H7 (cell line): Measurements from ENCODE around the gene RYR1. TPM values are rescaled to one million over a fixed set of nuclear protein-coding genes. Genes with fewer than 3 reads are reported as not detected.

Experiments
- DNase-seq: peaks from one replicate; pipeline ENCODE4 v3.0.0; 2012
- H3K27me3 ChIP-seq: 2 replicates; pipeline ENCODE4 v1.6.0; 2011; ENCODE audit warnings: mild to moderate bottlenecking, low read length; ENCODE audit not compliant: control insufficient read depth, insufficient read depth
- H3K36me3 ChIP-seq: replicated peaks from 2 replicates; pipeline ENCODE4 v1.5.1; 2011; ENCODE audit warnings: low read length; ENCODE audit not compliant: control insufficient read depth, insufficient read depth
- H3K4me3 ChIP-seq: 2 replicates; pipeline ENCODE4 v1.5.1; 2011; ENCODE audit warnings: low read depth, mild to moderate bottlenecking, control low read depth, low read length, moderate library complexity; ENCODE audit not compliant: insufficient read depth
- total RNA-seq: library from RNA; depleted of rRNA; stranded (reverse); fragments of >200 nt; shearing (Covaris generic); gene quantifications from 2 replicates; pipeline ENCODE4 v1.2.3, GENCODE V29; 2014

Gene RYR1
- total RNA-seq, 1 experiment from 2014 or later = 17.9 TPM

GRCh38 chr19:38449518-38449917, 16.0 kb downstream of the RYR1 start:
- no peak overlapping the region for H3K4me3 ChIP-seq

DNA sequence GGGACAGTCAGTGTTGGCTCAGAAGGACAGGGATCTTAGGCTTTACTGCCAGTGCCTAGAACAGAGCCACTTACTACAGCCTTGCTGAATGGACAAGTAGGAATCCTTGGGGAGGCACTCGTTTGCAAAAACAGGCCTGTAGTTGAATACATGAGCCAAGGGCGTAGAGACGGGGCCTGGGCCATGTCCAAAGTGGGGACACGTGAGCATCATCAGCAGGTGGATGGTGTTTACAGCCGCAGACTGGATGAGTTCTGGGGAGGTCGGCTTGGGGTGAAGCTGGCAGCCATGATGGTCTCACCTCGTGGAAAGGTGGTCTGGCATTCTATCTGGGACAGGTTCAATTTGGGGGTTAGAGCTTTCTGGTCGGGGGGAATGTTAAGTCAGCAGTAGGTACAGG, 17.5 kb downstream of the RYR1 start:
- Histone ChIP-seq H3K4me3 (no peak overlapping the region), H3K27me3 (peaks cover 1% of the 10 kb centered on the region; the same call in 1 of the 2 replicates), H3K36me3 (peaks cover 24% of the 10 kb centered on the region)
- DNase-seq = peak; percentile 28

More at GRCh38 chr19:38449518-38449917, 16.0 kb downstream of the RYR1 start:
- Histone ChIP-seq H3K36me3 (peaks cover 19% of the 10 kb centered on the region), H3K27me3 (peaks cover 1% of the 10 kb centered on the region; the same call in 1 of the 2 replicates)
- no peak for DNase-seq

DNA sequence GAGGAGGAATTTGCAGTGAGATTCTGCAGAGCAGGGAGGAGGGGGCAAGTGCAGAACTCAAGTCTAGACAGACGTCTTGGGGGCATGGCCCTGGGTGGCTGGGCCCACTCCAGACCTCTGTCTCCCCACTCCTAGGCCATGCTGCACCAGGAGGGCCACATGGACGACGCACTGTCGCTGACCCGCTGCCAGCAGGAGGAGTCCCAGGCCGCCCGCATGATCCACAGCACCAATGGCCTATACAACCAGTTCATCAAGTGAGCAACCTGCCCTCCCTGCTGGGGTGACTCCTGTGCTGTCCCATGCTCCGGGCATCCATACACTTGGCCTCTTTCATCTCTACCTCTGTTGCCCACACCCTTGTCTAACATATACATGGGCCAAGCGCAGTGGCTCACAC, 18.1 kb downstream of the RYR1 start:
- peaks cover 1% of the 10 kb centered on the region; the same call in 1 of the 2 replicates for H3K27me3 ChIP-seq
- no peak overlapping the region for H3K4me3 ChIP-seq
- DNase-seq = peak; percentile 56
- H3K36me3 ChIP-seq = peaks cover 20% of the 10 kb centered on the region

DNA sequence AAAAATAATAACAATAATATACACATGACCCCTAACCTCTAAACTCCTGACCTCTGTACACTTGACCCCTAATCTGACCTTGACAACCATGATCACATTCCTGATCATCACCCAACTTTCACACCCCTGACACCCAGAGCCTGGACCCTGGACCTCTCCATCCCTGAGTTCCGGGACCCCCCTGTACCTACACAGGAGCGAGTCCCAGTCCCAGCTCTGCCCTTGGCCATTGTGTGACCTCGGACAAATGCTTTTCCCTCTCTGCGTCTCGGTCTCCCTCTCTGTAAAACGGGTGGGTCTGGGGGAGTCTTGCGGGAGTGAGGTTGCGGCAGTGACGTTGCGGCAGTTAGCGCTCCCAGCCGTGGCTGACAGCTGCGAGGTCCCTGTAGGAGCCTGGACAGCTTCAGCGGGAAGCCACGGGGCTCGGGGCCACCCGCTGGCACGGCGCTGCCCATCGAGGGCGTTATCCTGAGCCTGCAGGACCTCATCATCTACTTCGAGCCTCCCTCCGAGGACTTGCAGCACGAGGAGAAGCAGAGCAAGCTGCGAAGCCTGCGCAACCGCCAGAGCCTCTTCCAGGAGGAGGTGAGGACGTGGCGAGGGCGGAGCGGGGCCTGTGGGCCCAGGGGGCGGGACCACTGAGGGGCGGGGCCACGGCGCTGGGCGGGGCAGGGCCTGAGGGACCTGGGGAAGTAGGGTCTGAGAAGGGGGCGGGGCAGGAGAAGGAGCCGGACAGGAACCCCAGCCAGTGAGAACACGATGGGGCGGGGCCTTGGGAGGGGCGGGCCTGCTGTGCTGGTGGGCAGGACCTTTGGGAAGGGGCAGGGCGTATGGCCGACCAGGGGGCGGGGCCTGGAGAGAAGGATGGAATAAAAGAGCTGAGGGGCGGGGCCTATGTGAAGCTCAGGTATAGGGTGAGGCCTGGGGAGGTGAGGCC, 19.2 kb downstream of the RYR1 start:
- Histone ChIP-seq H3K27me3 (peaks cover 1% of the 10 kb centered on the region; the same call in 1 of the 2 replicates), H3K4me3 (peak overlapping the region; percentile 2; the same call in 1 of the 2 replicates), H3K36me3 (peaks cover 27% of the 10 kb centered on the region)
- DNase-seq = peak; percentile 100

- no peak overlapping the region for H3K4me3 ChIP-seq
- DNase-seq = peak; percentile 41
- H3K36me3 ChIP-seq = peaks cover 31% of the 10 kb centered on the region
- peaks cover 1% of the 10 kb centered on the region; the same call in 1 of the 2 replicates for H3K27me3 ChIP-seq
These were observed 20.1 kb downstream of the RYR1 start for GRCh38 chr19:38453596-38453995.

GRCh38 chr19:38455031-38455430, 21.5 kb downstream of the RYR1 start:
- DNase-seq = no peak
- H3K36me3 ChIP-seq = peaks cover 38% of the 10 kb centered on the region
- H3K27me3 ChIP-seq = peaks cover 1% of the 10 kb centered on the region; the same call in 1 of the 2 replicates
- H3K4me3 ChIP-seq = no peak overlapping the region

- no peak for DNase-seq
- peaks cover 32% of the 10 kb centered on the region for H3K36me3 ChIP-seq
- H3K27me3 ChIP-seq = peaks cover 1% of the 10 kb centered on the region; the same call in 1 of the 2 replicates
These were observed 23.7 kb downstream of the RYR1 start for GRCh38 chr19:38457202-38457601.

DNA sequence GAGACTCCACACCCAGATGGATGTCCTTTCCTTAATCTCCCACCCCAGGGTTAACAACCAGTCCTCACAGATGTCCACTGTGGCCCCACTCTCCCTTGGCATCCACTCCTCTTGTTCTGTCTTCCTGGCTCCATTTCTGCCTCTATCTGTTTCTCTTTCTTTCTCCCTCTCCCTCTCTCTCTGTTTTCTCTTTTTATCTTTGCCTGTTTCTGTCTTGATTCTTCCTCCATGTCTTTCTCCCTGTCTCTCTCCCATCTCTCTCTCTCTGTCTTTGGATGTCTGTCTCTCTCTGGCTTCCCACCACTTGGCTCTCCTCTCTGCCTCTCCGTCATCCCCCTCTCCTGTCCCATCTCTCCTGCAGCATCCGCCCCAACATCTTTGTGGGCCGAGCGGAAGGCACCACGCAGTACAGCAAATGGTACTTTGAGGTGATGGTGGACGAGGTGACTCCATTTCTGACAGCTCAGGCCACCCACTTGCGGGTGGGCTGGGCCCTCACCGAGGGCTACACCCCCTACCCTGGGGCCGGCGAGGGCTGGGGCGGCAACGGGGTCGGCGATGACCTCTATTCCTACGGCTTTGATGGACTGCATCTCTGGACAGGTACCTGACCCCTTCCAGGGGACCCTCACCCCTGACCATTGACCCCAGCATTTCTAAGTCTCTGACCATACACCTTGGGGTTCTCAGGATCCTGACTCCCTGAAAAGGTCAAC, 24.4 kb downstream of the RYR1 start:
- DNase-seq = no peak

More at GRCh38 chr19:38457202-38457601, 23.7 kb downstream of the RYR1 start:
- no peak overlapping the region for H3K4me3 ChIP-seq

DNA sequence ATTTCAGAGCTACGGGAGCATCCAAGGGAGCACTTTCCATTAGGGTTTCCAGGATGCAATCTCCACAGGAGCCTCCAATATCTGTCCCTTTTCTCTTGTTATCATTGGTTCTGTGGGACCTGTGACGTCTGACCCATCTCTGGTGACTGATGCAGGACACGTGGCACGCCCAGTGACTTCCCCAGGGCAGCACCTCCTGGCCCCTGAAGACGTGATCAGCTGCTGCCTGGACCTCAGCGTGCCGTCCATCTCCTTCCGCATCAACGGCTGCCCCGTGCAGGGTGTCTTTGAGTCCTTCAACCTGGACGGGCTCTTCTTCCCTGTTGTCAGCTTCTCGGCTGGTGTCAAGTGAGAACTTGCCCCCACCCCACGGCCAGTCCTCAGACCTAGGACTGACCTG, 25.5 kb downstream of the RYR1 start:
- Histone ChIP-seq H3K27me3 (no peaks in the 10 kb centered on the region), H3K36me3 (peaks cover 33% of the 10 kb centered on the region), H3K4me3 (no peak overlapping the region)
- DNase-seq = no peak

More for the DNA sequence above, 24.4 kb downstream of the RYR1 start:
- Histone ChIP-seq H3K27me3 (no peaks in the 10 kb centered on the region), H3K4me3 (no peak overlapping the region), H3K36me3 (peaks cover 32% of the 10 kb centered on the region)

GRCh38 chr19:38463365-38463764, 29.9 kb downstream of the RYR1 start:
- no peak overlapping the region for H3K4me3 ChIP-seq
- peak; percentile 44 for DNase-seq
- H3K36me3 ChIP-seq = peaks cover 26% of the 10 kb centered on the region
- H3K27me3 ChIP-seq = no peaks in the 10 kb centered on the region

- DNase-seq = peak; percentile 67
- H3K36me3 ChIP-seq = peaks cover 26% of the 10 kb centered on the region
- H3K27me3 ChIP-seq = no peaks in the 10 kb centered on the region
- H3K4me3 ChIP-seq = no peak overlapping the region
These were observed 31.1 kb downstream of the RYR1 start for GRCh38 chr19:38464421-38465082.

DNA sequence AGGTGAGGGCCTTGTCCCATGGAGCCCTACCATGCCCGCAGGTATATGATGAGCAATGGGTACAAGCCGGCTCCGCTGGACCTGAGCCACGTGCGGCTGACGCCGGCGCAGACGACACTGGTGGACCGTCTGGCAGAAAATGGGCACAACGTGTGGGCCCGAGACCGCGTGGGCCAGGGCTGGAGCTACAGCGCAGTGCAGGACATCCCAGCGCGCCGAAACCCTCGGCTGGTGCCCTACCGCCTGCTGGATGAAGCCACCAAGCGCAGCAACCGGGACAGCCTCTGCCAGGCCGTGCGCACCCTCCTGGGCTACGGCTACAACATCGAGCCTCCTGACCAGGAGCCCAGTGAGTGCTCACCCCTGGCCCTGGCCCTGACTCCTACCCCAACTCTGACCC, 32.6 kb downstream of the RYR1 start:
- H3K4me3 ChIP-seq = no peak overlapping the region
- no peak for DNase-seq
- peaks cover 27% of the 10 kb centered on the region for H3K36me3 ChIP-seq
- H3K27me3 ChIP-seq = no peaks in the 10 kb centered on the region

DNA sequence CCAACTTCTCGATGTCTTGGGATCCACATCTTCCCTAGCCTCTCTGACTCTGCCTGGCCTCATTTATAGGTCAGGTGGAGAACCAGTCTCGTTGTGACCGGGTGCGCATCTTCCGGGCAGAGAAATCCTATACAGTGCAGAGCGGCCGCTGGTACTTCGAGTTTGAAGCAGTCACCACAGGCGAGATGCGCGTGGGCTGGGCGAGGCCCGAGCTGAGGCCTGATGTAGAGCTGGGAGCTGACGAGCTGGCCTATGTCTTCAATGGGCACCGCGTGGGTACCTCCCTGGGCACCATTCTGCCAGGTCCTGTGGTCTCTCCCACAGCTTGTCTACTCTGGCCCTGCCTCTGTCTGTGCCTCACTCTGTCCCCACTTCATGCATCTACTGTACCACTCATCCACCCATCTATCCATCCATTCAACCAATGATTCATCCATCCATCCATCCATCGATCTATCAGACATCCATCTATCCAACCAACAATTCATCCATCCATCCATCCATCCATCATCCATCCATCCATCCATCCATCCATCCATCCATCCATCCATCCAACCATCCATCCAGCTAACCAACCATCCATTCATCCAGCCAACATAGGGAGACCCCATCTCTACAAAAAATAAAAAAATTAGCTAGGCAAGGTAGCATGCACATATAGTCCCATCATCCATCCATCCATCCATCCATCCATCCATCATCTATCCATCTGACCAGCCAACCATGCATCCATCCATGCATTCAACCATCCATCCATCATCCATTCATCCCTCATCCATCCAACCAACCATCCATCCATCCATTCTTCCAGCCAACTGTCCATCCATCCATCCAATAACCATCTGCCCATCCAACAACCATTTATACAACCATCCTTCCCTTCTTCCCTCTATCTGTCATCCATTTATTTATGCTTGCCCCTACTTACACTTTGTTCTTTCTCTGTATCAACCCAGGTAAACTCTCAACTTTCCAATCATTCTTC, 34.3 kb downstream of the RYR1 start:
- no peaks in the 10 kb centered on the region for H3K27me3 ChIP-seq
- no peak overlapping the region for H3K4me3 ChIP-seq
- no peak for DNase-seq
- H3K36me3 ChIP-seq = peaks cover 27% of the 10 kb centered on the region
